Heart right ventricle (tissue), 16 donors: Measurements from ENCODE around the gene IFITM10. TPM values are rescaled to one million over a fixed set of nuclear protein-coding genes. Genes with fewer than 3 reads are reported as not detected.

Source experiments
- ATAC-seq, 8 donors: fragments of 200-7000 bp; cut with Tn5 transposase; one replicate each; pipeline ENCODE4 v1.9.1; 2020; ENCODE audit warnings: mild to moderate bottlenecking in 8 of 8, moderate library complexity in 8 of 8, moderate number of reproducible peaks in 1 of 8
- DNase-seq, 2 donors: peaks; one replicate each; pipeline ENCODE4 v3.0.0-alpha.2; 2020
- H3K27ac ChIP-seq, 10 donors: fragments of 200-600 bp; sonication (generic) in 2 of 10; one replicate each; pipeline versions ENCODE4 v1.5.0 to v1.8.0; 2020 to 2022; ENCODE audit warnings: mild to moderate bottlenecking in 3 of 10
- H3K27me3 ChIP-seq, 7 donors: fragments of 200-600 bp; one replicate each; pipeline ENCODE4 v1.8.0; 2021 to 2022; ENCODE audit warnings: mild to moderate bottlenecking in 2 of 7
- H3K36me3 ChIP-seq, 9 donors: fragments of 200-600 bp; sonication (generic) in 1 of 9; one replicate each; pipeline versions ENCODE4 v1.5.0 to v1.8.0; 2020 to 2022; ENCODE audit warnings: mild to moderate bottlenecking in 2 of 9
- H3K4me1 ChIP-seq, 9 donors: fragments of 200-600 bp; sonication (generic) in 1 of 9; one replicate each; pipeline versions ENCODE4 v1.5.0 to v1.8.0; 2020 to 2022; ENCODE audit warnings: mild to moderate bottlenecking in 4 of 9
- H3K4me3 ChIP-seq, 10 donors: fragments of 200-600 bp; sonication (generic) in 2 of 10; one replicate each; pipeline versions ENCODE4 v1.5.0 to v1.8.0; 2020 to 2022; ENCODE audit warnings: mild to moderate bottlenecking in 7 of 10, moderate library complexity in 2 of 10
- H3K9me3 ChIP-seq, 11 donors: fragments of 200-600 bp in 10 of 11; sonication (generic) in 2 of 11; one replicate each; pipeline versions ENCODE4 v1.5.0 to v1.8.0; 2013 to 2022; ENCODE audit warnings: mild to moderate bottlenecking in 2 of 11, control low read depth in 1 of 11, moderate library complexity in 1 of 11
- CTCF ChIP-seq, 9 donors: fragments of 200-600 bp; sonication (generic) in 2 of 9; IDR thresholded peaks; one replicate each; pipeline versions ENCODE4 v1.5.0 to v1.8.0; 2021 to 2022; ENCODE audit warnings: antibody characterized with exemption in 9 of 9, mild to moderate bottlenecking in 5 of 9, moderate library complexity in 1 of 9
- WGBS, 2 donors: extraction: QIAGEN DNeasy Blood & Tissue Kit; methylation state at CpG; one replicate each; pipeline ENCODE4 v1.1.7; 2013; ENCODE audit warnings: inconsistent platforms in 1 of 2; 5-methylcytosine and 5-hydroxymethylcytosine counted together
- intact Hi-C, 10 donors: fragments of 100-400 bp; cut with DNase I; formaldehyde crosslinking; loops; one replicate each; pipeline versions ENCODE4 v1.11.1 to v1.14.2; 2022
- polyA plus RNA-seq, 2 donors: library from polyadenylated mRNA; stranded (reverse); fragments of 200-250 nt; gene quantifications; one replicate each; pipeline ENCODE4 v1.2.3, GENCODE V29; 2013
- total RNA-seq, 10 donors: library from RNA; stranded (reverse); fragmentation: NEBNext Ultra II Directional in 3 of 10; extraction: Animal tissue kit (Norgen Biotek cat#: 25700) in 3 of 10; gene quantifications; one replicate each; pipeline versions ENCODE4 v1.2.1 to v1.2.4, GENCODE V29; 2021 to 2023
- donor health status: Arrhythmogenic right ventricular cardiomyopathy.
- donor health status: ischemic (EF 13 %, LVEDD 7.1; RV severe dilation, severe dysfunction).
- donor health status: healthy with polysubstance abuse.
- donor health status: DM: no; HTN: yes; CAD: no.
- donor health status: DM: no; HTN: no; CAD: no.
- donor health status: ischemic (EF 25% LVEDD 6.9; RV normal size, moderate dysfunction).
- donor health status: ischemic (EF 25% LVEDD 5.7; RV mildly dilated, moderate dysfunction).
- donor health status: healthy.
- donor health status: DM: yes; HTN: yes; CAD: no.
- donor health status: Ischemic cardiomyopathy.
- donor health status: ischemic (EF 35%, LVEDD 5.7; RV mildly dilated, moderate dysfunction).
- donor health status: nonischemic (EF 11% LVEDD 7.7; RV severe dilation, severe dysfunction).
- donor health status: DM: yes; HTN: yes; CAD: no.
- donor health status: PGD.
- donor health status: ischemic (EF 29% LVEDD 5.4; RV normal size, mild dysfunction).
- donor health status: nonischemic (EF 23%, LVEDD 6.1; RV moderate dilation, normal function).

Gene IFITM10
- total and polyA plus RNA-seq, 12 donors = 0.07 to 2.4 (median 0.42) TPM

GRCh38 chr11:1744137-1744886 is 6.1 kb downstream of the IFITM10 start:
- Histone ChIP-seq H3K4me1 (peaks cover 2 to 30% (median 19%) of the 10 kb centered on the region in 9 donors), H3K36me3 (no peaks in the 10 kb centered on the region), H3K27me3 (peaks cover 0 to 23% (median 17%) of the 10 kb centered on the region in 7 donors), H3K9me3 (no peaks in the 10 kb centered on the region), H3K27ac (no peak overlapping the region), H3K4me3 (no peak overlapping the region)
- DNase-seq (peak in 1 of 2 donors; percentile 24), ATAC-seq (peak in 6 of 8 donors; percentile 2 to 66 (median 24))
- intact Hi-C loops = no loop called here
- no peak for TF ChIP-seq CTCF (IDR thresholded peaks at IDR 0.05)
- 53 to 68% methylated on average over 23 of the region's 23 CpGs for WGBS, 2 donors

DNA sequence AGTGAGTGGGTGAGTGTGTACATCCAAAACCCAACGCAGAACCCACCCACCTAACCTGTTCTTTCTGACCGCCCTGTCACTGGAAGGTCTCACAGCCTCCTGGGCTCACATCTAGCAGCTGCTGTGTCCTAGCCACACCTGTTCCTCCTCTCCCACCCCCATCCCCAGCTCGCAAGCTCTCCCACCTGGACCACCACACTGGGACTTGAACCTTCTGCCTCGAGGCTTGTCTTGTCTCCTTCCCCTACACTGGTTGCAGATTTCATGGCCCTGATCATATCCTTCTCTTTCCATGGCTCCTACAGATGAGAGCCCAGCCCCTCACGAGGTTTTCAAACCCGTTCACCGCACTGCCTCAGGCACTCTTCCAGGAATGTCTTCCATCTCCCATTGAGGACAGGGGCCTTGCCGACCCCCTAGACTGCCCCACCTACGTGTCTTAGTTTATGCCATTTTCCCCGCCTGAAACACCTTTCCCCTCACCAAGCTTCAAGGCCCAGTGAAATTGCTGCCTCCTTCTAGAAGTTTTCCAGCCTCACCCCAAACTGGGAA is 6.7 kb downstream of the IFITM10 start:
- Histone ChIP-seq H3K9me3 (no peaks in the 10 kb centered on the region), H3K27me3 (peaks cover 0 to 23% (median 10%) of the 10 kb centered on the region in 7 donors), H3K4me1 (peaks cover 0 to 25% (median 15%) of the 10 kb centered on the region in 9 donors), H3K36me3 (no peaks in the 10 kb centered on the region), H3K4me3 (no peak overlapping the region), H3K27ac (no peak overlapping the region)
- DNase-seq (no peak), ATAC-seq (no peak)
- intact Hi-C loops = no loop called here
- WGBS, 2 donors = 84 to 87% methylated on average over 10 of the region's 10 CpGs
- no peak for TF ChIP-seq CTCF (IDR thresholded peaks at IDR 0.05)

- no peak for ATAC-seq
- intact Hi-C loops = no loop called here
- Histone ChIP-seq H3K27ac (no peak overlapping the region), H3K4me1 (peaks cover 0 to 19% (median 9%) of the 10 kb centered on the region in 9 donors), H3K4me3 (no peak overlapping the region), H3K9me3 (peaks cover 0 to 3% (median 0%) of the 10 kb centered on the region in 11 donors), H3K36me3 (no peaks in the 10 kb centered on the region), H3K27me3 (peaks cover 0 to 24% (median 8%) of the 10 kb centered on the region in 7 donors)
- no peak for TF ChIP-seq CTCF (IDR thresholded peaks at IDR 0.05)
- no peak for DNase-seq
- WGBS, 2 donors = 90% methylated on average over 3 of the region's 3 CpGs
Measured at GRCh38 chr11:1742869-1743584, 7.4 kb downstream of the IFITM10 start.

DNA sequence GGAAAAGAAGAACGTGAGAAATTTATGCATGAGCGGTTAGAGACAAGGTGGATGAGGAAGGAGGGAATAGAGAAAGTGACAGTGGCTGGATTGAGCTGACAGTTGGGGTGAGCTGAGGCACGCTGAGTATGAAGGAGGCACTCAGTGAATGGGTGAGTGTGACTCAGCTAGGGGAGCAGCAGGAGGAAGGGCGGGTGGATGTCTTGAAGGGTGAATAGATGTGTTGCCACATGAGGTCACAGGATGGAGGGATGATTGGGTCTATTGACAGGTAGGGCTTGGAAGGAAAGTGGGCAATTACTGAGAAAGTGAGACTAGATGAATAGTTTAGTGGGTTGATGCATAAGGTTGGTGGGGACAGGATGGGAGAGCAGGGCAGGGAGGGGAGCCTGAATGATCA is 8.0 kb downstream of the IFITM10 start:
- TF ChIP-seq CTCF (IDR thresholded peaks at IDR 0.05) = no peak
- ATAC-seq (no peak), DNase-seq (no peak)
- no peak overlapping the region for H3K4me3 ChIP-seq
- no peak overlapping the region for H3K27ac ChIP-seq
- H3K9me3 ChIP-seq = peaks cover 0 to 9% (median 0%) of the 10 kb centered on the region in 11 donors
- no peaks in the 10 kb centered on the region for H3K36me3 ChIP-seq
- intact Hi-C loops = no loop called here
- H3K4me1 ChIP-seq = peaks cover 0 to 13% (median 9%) of the 10 kb centered on the region in 9 donors
- 77 to 78% methylated on average over 4 of the region's 4 CpGs for WGBS, 2 donors
- peaks cover 0 to 31% (median 10%) of the 10 kb centered on the region in 7 donors for H3K27me3 ChIP-seq
